Trophoblast cell (in vitro differentiated cells and primary cell): ENCODE results near the gene EXD3.

Experiments
- DNase-seq, 2 donors: peaks; one replicate each; pipeline ENCODE4 v3.0.0-alpha.2; 2016
- H2AFZ ChIP-seq: 2 replicates; pipeline ENCODE4 v1.6.1; 2013; ENCODE audit warnings: low read length, moderate library complexity, mild to moderate bottlenecking; ENCODE audit not compliant: insufficient read depth, poor library complexity
- H2AK5ac ChIP-seq: 2 replicates; pipeline ENCODE4 v1.6.1; 2013; ENCODE audit warnings: mild to moderate bottlenecking, low read length
- H2BK120ac ChIP-seq: 2 replicates; pipeline ENCODE4 v1.6.1; 2013; ENCODE audit warnings: low read length, mild to moderate bottlenecking, moderate library complexity; ENCODE audit not compliant: insufficient read depth, poor library complexity
- H2BK12ac ChIP-seq: 2 replicates; pipeline ENCODE4 v1.6.1; 2013; ENCODE audit warnings: mild to moderate bottlenecking, low read length, moderate library complexity
- H2BK5ac ChIP-seq: 2 replicates; pipeline ENCODE4 v1.6.1; 2013; ENCODE audit warnings: low read length, low read depth, moderate library complexity, mild to moderate bottlenecking; ENCODE audit not compliant: poor library complexity
- H3K14ac ChIP-seq: 2 replicates; pipeline ENCODE4 v1.6.1; 2013; ENCODE audit warnings: mild to moderate bottlenecking, low read length
- H3K18ac ChIP-seq: 2 replicates; pipeline ENCODE4 v1.6.1; 2013; ENCODE audit warnings: mild to moderate bottlenecking, low read length
- H3K23ac ChIP-seq: 2 replicates; pipeline ENCODE4 v1.6.1; 2013; ENCODE audit warnings: low read length
- H3K27ac ChIP-seq: 2 replicates; pipeline ENCODE4 v1.5.1; 2013; ENCODE audit warnings: low read depth, mild to moderate bottlenecking, inconsistent platforms, low read length, moderate library complexity
- H3K27me3 ChIP-seq: 2 replicates; pipeline ENCODE4 v1.6.1; 2013; ENCODE audit warnings: inconsistent platforms, mild to moderate bottlenecking, low read length, moderate library complexity; ENCODE audit not compliant: insufficient read depth
- H3K36me3 ChIP-seq, 2 experiments: 1 replicate in 1 of 2; 2 replicates in 1 of 2; pipeline ENCODE4 v1.6.1; 2013; ENCODE audit warnings: low read length in 2 of 2, mild to moderate bottlenecking in 2 of 2, moderate library complexity in 1 of 2; ENCODE audit not compliant: insufficient read depth in 2 of 2, control insufficient read depth in 1 of 2
- H3K4ac ChIP-seq: 2 replicates; pipeline ENCODE4 v1.6.1; 2013; ENCODE audit warnings: low read depth, mild to moderate bottlenecking, low read length, moderate library complexity
- H3K4me1 ChIP-seq, 2 experiments: 1 replicate in 1 of 2; 2 replicates in 1 of 2; pipeline ENCODE4 v1.6.1; 2013; ENCODE audit warnings: low read length in 2 of 2, mild to moderate bottlenecking in 2 of 2, moderate library complexity in 1 of 2; ENCODE audit not compliant: insufficient read depth in 2 of 2, control insufficient read depth in 1 of 2
- H3K4me2 ChIP-seq: 2 replicates; pipeline ENCODE4 v1.6.1; 2013; ENCODE audit warnings: inconsistent platforms, mild to moderate bottlenecking, low read length, moderate library complexity
- H3K4me3 ChIP-seq: 2 replicates; pipeline ENCODE4 v1.5.1; 2013; ENCODE audit warnings: mild to moderate bottlenecking, low read depth, low read length, inconsistent platforms
- H3K79me1 ChIP-seq: one replicate; pipeline ENCODE4 v1.6.1; 2013; ENCODE audit warnings: low read length
- H3K79me2 ChIP-seq: 2 replicates; pipeline ENCODE4 v1.6.1; 2013; ENCODE audit warnings: low read length, mild to moderate bottlenecking; ENCODE audit not compliant: control insufficient read depth, insufficient read depth, poor library complexity
- H3K9ac ChIP-seq: 2 replicates; pipeline ENCODE4 v1.6.1; 2013; ENCODE audit warnings: mild to moderate bottlenecking, low read length
- H3K9me3 ChIP-seq: 2 replicates; pipeline ENCODE4 v1.6.1; 2013; ENCODE audit warnings: low read depth, mild to moderate bottlenecking, control low read depth, inconsistent platforms, low read length; ENCODE audit not compliant: insufficient read depth
- H4K12ac ChIP-seq: 2 replicates; pipeline ENCODE4 v1.6.1; 2013; ENCODE audit warnings: low read depth, mild to moderate bottlenecking, low read length, moderate library complexity
- H4K8ac ChIP-seq: 2 replicates; pipeline ENCODE4 v1.6.1; 2013; ENCODE audit warnings: low read depth, mild to moderate bottlenecking, low read length, moderate library complexity
- H4K91ac ChIP-seq: one replicate; pipeline ENCODE4 v1.6.1; 2013; ENCODE audit warnings: low read depth, mild to moderate bottlenecking, low read length, moderate library complexity
- WGBS: extraction: QIAGEN DNeasy Blood & Tissue Kit; methylation state at CpG from one replicate; pipeline ENCODE4 v1.1.7; 2013; ENCODE audit warnings: missing lambda C conversion rate; ENCODE audit not compliant: insufficient read length, insufficient coverage; ENCODE audit errors: extremely low coverage; 5-methylcytosine and 5-hydroxymethylcytosine counted together

The EXD3 gene

DNA sequence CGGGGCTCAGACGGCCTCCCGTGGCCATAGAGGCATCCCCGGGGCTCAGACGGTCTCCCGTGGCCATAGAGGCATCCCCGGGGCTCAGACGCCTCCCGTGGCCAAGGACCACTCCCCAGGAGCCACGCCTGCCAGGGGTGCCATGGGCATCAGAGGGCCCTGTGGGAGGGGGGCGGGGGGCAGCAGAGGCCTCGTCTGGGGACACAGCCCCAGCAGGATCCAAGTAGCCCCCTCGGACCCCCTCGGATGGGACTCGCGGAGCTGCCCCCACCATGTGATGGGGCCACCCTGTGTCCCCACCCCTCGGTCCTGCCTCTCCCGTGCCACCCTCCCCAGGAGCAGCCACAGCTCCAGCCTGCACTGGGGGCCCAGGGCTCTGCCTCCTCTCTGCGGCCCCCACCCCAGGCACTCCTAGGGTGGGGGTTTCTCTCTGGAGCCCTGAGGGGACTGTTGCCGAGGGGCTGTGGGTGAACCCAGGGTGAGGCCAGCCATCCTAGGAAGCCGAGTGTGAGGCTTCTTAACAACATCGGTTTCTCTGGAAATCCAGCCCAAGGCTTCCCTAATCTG, 15.7 kb upstream of the EXD3 start:
- no CpG with 5 or more reads among the region's 22 CpGs for WGBS

DNA sequence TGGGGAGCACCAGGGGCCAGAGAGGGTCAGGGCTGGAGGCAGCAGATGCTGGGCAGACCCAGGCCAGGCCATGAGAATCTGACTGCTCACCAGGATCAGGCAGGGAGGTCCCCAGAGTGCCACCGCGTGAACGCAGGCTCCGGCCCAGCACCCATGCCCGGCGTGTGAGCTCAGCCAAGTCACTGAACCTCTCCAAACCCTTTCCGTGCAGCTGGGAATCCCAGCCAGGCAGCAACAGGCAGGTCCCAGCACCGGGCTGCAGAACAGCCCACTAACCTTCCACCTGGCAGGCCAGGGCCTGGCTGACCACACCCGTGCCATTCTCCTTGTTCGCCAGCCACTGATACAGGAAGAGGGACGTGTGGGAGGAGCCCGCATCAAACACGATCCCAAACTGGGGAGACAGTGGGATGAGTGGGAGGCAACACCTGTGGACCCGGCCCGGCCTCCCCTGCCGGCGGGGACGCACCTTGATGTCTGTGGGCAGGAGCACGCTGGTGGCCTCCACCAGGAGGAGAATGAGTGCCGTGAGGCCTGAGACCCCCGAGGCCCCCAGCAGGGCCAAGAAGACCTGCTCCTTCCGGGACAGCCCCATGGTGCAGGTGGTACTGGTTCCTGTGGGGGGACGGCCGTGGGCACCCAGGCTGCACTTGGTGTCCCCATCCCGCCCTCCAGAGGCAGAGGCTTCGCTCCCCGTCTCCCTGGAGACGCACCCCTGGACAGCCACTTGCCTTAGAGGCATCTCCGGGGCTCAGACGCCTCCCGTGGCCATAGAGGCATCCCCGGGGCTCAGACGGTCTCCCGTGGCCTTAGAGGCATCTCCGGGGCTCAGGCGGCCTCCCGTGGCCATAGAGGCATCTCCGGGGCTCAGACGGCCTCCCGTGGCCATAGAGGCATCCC, 15.0 kb upstream of the EXD3 start:
- Histone ChIP-seq H2BK120ac (no peak overlapping the region), H3K18ac (no peak overlapping the region)
- WGBS: no CpG with 5 or more reads among the region's 40 CpGs

More for the DNA sequence above, 15.7 kb upstream of the EXD3 start:
- Histone ChIP-seq H2BK120ac (no peak overlapping the region), H4K12ac (no peak overlapping the region), H2AFZ (no peak overlapping the region), H3K9me3 (no peaks in the 10 kb centered on the region), H3K18ac (no peak overlapping the region), H3K4me1 (peaks cover 0 to 3% of the 10 kb centered on the region in 2 experiments), H3K79me2 (no peaks in the 10 kb centered on the region), H3K79me1 (no peaks in the 10 kb centered on the region), H3K36me3 (no peaks in the 10 kb centered on the region), H3K4me3 (no peak overlapping the region), H3K4me2 (no peak overlapping the region), H3K23ac (no peak overlapping the region), H2BK12ac (no peak overlapping the region), H3K27ac (no peak overlapping the region), H3K4ac (no peak overlapping the region), H3K14ac (no peak overlapping the region), H3K9ac (no peak overlapping the region), H2AK5ac (no peak overlapping the region), H2BK5ac (no peak overlapping the region), H4K91ac (no peak overlapping the region), H3K27me3 (no peaks in the 10 kb centered on the region), H4K8ac (no peak overlapping the region)
- DNase-seq: no peak

DNA sequence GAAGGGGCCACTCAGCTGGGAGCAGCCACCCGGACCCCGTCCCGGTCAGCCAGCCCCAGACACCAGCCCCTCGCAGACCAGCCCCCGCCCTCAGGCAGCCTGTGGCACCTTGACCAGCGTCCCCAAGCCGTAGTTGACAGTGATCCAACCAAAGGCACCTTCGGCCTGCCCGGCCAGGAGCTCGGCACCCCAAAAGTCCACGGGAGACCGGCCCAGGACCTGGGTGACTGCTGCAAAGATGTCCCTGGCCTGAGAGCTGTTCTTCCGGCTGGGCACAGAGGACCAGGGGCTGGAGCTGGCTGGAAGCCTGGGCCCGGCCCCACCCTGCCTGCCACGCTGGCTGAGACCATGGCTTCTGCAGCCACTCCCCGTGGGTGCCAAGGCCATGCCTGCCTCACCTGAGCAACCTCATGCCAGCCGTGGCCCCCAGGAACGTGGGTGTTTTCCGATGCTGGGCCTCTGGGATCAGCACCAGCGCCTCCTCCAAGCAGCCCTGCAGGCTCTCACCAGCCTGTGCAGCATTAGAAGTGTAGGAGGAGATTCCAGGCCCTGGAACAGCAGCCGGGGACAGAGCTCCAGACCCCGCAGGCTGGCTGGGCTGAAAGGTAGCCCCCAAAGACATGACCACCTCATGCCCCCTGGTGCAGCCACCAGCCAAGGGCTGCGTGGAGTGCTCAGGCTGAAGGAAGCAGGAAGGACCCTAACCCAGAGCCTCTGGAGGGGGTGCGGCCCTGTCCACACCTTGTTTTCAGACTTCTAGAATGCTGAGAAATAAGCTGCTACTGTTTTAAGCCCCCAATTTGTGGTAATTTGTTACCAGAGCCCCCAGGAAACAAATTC, 14.0 kb upstream of the EXD3 start:
- no peaks in the 10 kb centered on the region for H3K27me3 ChIP-seq
- DNase-seq: no peak
- H2BK120ac ChIP-seq: no peak overlapping the region
- no peak overlapping the region for H4K8ac ChIP-seq
- no peak overlapping the region for H3K4me3 ChIP-seq
- H3K4me1 ChIP-seq: peaks cover 0 to 3% of the 10 kb centered on the region in 2 experiments
- H3K27ac ChIP-seq: no peak overlapping the region
- no peaks in the 10 kb centered on the region for H3K36me3 ChIP-seq
- H3K18ac ChIP-seq: no peak overlapping the region
- no peak overlapping the region for H2BK5ac ChIP-seq
- no peaks in the 10 kb centered on the region for H3K9me3 ChIP-seq
- no peaks in the 10 kb centered on the region for H3K79me1 ChIP-seq
- no CpG with 5 or more reads among the region's 24 CpGs for WGBS
- H4K12ac ChIP-seq: no peak overlapping the region
- no peak overlapping the region for H3K14ac ChIP-seq
- H3K9ac ChIP-seq: no peak overlapping the region
- H3K4me2 ChIP-seq: no peak overlapping the region
- H3K79me2 ChIP-seq: no peaks in the 10 kb centered on the region
- no peak overlapping the region for H3K23ac ChIP-seq
- H3K4ac ChIP-seq: no peak overlapping the region
- H2AFZ ChIP-seq: no peak overlapping the region
- H2BK12ac ChIP-seq: no peak overlapping the region
- H2AK5ac ChIP-seq: no peak overlapping the region
- H4K91ac ChIP-seq: no peak overlapping the region

More for the DNA sequence above, 15.0 kb upstream of the EXD3 start:
- H3K36me3 ChIP-seq: no peaks in the 10 kb centered on the region
- no peak overlapping the region for H3K9ac ChIP-seq
- H2BK5ac ChIP-seq: no peak overlapping the region
- H3K79me1 ChIP-seq: no peaks in the 10 kb centered on the region
- no peak overlapping the region for H3K27ac ChIP-seq
- no peak overlapping the region for H3K14ac ChIP-seq
- no peak overlapping the region for H4K12ac ChIP-seq
- no peak overlapping the region for H3K23ac ChIP-seq
- no peak overlapping the region for H4K91ac ChIP-seq
- no peak overlapping the region for H2AK5ac ChIP-seq
- peaks cover 0 to 3% of the 10 kb centered on the region in 2 experiments for H3K4me1 ChIP-seq
- H4K8ac ChIP-seq: no peak overlapping the region
- H3K9me3 ChIP-seq: no peaks in the 10 kb centered on the region
- no peak overlapping the region for H3K4me3 ChIP-seq
- H3K4ac ChIP-seq: no peak overlapping the region
- H3K4me2 ChIP-seq: no peak overlapping the region
- no peak for DNase-seq
- H3K79me2 ChIP-seq: no peaks in the 10 kb centered on the region
- H2BK12ac ChIP-seq: no peak overlapping the region
- H3K27me3 ChIP-seq: no peaks in the 10 kb centered on the region
- H2AFZ ChIP-seq: no peak overlapping the region

DNA sequence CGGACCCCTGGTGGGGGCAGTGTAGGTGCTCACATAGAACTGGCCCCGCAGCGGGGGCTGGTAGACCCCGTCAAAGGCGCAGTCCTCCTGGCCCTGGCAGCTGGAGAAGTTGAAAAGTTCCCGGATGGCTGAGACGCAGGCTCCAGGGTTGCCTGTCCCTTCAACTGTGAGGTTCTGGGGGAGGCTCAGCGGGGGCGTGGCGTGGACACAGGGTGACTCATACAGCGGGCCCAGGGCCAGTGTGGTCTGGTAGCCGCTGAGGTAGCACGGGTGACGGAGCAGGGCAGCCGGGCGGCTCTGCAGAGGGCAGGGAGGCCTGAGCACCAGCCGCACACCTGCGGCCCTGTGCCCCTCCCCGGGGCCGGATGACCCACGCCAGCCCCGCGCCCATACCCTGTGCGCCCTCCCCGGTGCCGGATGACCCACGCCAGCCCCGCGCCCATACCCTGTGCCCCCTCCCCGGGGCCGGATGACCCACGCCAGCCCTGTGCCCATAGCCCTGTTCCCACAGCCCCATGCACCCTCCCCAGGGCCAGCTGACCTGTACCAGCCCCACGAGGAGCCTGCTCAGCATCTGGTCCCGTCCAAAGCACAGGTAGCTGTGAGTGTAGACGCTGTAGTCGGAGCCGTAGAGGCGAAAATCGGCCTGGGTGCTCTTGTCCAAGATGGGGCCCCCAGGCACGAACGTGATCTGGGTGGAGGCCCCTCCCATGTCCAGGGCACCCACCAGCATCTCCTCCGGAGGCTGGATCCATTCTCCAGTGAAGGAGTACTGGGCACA, 13.2 kb upstream of the EXD3 start:
- DNase-seq: peak; percentile 34 to 63
- Histone ChIP-seq H3K36me3 (no peaks in the 10 kb centered on the region), H2AK5ac (no peak overlapping the region), H3K14ac (no peak overlapping the region), H3K18ac (no peak overlapping the region), H2BK120ac (no peak overlapping the region), H3K4me3 (no peak overlapping the region), H4K8ac (no peak overlapping the region), H3K23ac (no peak overlapping the region), H4K12ac (no peak overlapping the region), H2BK12ac (no peak overlapping the region), H4K91ac (no peak overlapping the region), H2BK5ac (no peak overlapping the region), H3K9ac (no peak overlapping the region), H3K4ac (no peak overlapping the region), H3K79me2 (no peaks in the 10 kb centered on the region), H2AFZ (no peak overlapping the region), H3K9me3 (no peaks in the 10 kb centered on the region), H3K4me2 (no peak overlapping the region), H3K79me1 (no peaks in the 10 kb centered on the region), H3K4me1 (no peaks in the 10 kb centered on the region), H3K27ac (no peak overlapping the region), H3K27me3 (no peaks in the 10 kb centered on the region)
- no CpG with 5 or more reads among the region's 42 CpGs for WGBS
